ENCODE results near the gene SERGEF.

Gene SERGEF

DNA sequence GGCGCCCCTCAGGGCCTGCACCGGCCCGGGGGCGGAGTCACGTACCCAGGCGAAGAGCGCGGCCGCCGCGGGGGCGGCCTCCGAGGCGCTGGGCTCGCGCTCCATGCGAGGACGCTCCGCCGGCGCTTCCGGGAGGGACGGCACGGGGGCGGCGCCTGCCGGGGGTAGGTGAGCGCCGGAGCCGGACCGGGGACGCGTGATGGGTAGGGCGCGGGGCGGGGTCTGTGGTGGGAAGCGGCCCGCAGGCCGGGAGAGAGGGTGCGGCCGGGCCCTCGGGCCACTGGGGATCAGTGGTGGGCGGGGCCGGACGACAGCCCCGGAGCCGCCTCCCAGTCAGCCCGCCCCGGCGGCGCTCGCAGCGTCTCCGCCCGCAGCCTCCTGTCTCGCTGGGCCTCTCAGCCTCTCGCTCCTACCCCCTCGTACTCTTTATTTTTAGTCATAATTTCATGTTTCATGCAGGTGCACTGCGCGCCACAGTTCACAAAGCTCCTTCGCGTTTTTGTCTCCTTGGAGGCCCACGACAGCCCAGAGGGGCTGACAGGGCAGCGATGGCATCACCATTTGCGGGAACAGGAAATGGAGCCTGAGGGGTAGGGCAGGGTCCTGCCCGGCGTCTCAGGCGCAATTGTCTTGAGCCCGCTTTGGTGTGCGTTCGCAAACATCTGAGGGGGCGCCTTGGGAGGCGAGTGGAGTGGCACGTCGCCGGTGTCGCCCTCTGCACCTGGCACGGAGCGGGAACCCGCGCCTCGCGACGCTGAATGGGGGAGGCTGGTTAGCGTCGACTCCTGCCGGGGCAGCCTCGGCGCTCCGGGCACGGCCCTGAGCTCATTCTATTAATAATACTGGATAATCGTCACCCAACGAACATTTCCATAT is at the start of gene SERGEF:
SERGEF (minus strand) TSS at position 142 of the 876 bp plus-strand sequence; CDS start at position 105, 37 bp downstream.
- peak; percentile 64 for DNase-seq

DNA sequence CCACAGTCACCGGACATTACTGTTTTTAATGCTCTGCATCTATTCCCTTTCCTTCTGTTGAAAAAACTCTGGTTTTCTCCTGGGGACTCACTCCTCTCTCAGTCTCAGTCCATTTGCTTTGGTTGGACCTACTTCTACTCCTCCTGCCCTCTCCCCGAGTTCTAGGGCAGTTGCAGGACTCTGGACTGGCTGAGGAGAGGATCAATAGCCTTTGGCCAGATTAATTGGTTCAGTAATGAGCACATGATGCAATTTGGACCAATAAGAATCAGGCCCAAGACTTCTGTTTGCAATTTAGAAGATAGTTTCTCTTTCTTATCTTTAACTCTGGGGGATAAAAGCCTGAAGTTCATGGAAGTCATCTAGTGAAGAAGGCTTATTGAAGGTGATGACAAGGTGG is 48.5 kb upstream of the SERGEF start:
- no peak for DNase-seq

DNA sequence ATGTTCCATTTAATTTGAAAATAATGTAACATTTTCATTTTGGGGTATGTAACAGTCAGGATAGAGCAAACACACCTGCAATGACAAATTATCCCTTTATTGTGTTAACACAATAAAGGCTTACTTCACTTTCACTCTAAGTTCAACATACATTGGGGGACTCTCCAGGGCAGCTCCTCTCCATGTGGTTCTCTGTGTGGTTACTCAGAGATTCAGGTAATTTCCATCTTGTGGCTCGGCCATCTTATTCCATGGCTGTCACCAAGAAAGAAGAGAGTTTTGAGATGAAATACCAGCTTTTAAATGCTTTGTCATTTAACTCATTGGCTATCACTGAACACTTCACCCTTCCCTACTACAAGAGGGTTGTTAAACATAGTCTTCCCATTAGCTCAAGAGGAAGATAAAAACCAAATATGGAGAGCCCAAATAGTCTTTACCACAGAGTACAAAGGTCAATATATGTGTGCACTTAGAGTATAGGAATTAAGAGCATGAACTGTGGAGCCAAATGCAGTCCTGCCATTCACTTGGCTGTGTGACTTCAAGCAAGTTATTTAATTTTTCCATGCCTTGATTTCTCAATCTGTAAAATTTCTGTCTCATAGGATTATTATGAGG is 43.8 kb upstream of the SERGEF start:
- DNase-seq: no peak

DNA sequence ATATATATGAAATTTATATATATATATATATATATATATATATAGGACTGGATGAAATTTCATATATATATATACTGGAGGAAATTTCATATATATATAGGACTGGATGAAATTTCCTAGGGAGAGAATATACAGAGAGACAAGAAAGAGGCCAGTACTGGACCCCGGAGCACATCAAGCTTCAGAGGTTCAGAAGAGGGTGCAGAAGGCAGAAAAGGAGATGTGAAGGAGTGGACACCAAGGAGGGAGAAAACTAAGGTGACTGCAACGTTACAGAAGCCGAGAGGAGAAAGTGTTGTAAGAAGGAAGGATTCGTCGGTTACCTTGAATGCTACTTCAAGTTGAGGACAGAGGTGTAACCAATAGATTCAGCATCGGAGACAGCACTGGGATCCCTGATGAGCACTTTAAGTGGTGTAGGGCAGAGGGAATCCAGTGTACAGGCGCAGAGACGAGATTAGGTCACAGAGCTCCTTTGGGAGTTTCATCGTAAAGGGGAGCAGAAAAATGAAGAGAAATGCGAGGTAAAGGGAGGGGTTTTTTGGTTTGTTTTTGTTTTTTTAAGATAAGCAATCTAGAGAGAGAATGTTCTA is 41.8 kb upstream of the SERGEF start:
- no peak for DNase-seq

DNA sequence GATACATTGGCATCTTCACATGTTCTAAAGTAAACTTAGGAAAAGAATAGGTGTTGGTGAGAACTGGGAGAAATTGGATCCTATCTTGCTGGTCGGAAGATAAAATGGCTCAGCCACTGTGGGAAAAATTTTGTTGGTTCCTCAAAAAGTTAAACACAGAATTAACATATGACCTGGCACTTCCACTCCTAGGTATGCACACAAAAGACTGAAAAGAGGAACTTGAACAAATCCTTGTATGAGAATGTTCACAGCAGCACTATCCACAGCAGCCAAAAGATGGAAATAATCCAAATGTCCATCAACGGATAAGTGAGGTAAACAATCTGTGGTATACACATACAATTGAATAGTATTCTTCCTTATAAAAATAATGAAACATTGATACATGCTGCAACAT is 38.0 kb upstream of the SERGEF start:
- DNase-seq: no peak

DNA sequence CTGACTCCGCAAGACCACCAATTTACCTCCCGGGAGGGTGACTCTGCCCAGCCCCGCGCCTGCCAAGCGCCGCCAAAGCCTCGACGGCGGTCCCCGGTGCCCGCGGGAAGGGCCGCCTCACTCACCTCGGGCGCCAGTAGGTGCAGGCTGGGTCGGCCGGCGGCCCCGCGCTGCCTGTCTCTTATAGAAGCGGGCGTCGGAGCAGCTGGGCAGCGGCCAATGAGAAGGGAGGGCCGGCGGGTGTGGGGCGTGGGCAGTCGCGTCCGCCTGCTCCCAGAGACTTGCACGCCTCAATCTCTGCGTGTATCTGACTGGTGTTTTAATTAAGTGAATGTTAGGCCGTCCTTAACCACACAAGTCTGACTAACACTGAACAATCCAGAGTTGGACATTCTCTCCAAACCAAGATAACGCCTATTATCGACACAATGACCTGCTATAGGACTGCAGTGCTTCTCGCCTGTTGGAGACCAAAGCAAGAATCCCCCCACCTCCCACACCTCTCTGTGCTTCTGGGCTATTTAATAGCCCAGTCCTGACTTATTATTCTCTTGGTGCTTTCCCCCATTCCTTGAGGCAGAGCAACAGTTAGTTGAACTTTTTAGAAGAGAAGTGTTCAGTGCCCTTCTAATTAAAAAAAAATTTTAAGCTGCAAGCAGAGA is 33.4 kb upstream of the SERGEF start, which contains the start of gene TPH1:
TPH1 (minus strand) TSS at position 154 of the 662 bp plus-strand sequence. CDS start 5,507 bp downstream, outside the sequence.
- no peak for DNase-seq

DNA sequence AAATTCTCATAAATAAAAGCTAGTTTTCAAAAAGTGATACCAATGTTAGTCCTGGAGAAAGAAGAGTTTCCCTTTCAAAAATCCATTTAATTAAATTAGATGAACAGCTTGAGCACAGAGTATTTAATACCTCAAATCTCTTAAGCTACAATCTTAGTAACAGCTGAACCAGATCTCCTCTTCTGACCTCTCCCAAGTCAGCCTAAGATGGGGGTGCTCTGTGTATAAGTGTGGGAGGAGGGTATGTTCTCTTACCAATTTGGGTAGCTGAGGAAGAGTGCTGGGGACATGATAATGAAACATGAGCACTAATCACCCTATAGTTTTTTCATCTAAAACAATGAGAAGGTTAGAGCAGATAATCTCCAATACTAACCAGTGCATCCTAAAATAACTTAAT is 23.6 kb upstream of the SERGEF start:
- no peak for DNase-seq

DNA sequence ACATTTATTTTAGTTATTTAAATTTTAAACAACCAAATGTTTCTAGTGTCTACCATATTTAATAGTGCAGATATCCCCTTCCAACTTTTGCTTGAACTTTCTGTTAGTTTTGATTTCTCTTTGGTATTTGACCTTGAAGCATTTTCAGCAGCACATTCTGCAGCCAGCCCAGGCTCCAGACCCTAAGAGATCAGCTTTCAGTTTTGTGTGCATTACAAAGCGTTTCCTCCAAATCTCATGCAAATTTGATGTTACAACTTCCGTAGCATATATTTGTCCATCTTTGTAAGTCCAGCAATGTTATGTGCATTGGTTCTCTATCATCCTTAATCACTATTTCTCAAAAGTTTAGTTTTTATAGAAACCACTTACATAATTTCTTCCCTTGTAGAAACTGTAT is 14.6 kb upstream of the SERGEF start:
- DNase-seq: no peak

DNA sequence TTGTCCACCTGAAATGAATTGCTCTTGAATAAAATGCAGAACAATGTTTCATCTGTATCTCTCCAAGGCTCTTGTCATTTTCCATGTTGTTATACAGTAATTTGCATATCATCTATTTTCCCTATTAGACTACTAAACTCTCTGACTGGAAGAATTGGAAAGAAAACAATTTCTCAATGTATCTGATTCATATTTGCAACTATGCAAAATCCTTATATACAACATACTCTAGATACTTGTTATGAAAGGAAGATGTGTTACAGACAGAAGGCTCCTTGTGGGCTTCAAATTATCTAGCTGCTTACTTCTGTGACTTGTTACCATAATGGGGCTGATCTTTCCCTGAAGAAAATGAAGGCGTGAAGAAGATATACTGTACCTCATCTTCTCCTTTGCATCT is 9.6 kb upstream of the SERGEF start:
- no peak for DNase-seq

DNA sequence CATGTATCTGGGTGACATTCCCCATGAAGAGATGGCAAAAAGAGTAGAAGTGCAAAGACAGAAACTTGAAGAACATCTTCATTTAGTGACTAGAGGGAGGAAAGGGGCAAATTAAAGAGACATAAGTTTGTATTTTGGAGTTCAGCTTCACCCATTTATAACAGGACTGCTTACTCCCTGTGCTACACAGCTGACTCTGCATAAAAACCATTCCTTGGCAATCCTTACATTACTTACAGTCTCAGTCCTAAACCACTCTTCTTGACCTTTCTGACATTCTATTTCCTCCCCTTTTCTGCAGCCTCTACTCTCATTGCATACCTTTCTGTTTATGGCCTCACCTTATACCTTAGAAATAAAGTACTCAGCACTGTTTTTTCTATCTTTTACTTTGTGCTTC is 6.8 kb upstream of the SERGEF start:
- DNase-seq: no peak

DNA sequence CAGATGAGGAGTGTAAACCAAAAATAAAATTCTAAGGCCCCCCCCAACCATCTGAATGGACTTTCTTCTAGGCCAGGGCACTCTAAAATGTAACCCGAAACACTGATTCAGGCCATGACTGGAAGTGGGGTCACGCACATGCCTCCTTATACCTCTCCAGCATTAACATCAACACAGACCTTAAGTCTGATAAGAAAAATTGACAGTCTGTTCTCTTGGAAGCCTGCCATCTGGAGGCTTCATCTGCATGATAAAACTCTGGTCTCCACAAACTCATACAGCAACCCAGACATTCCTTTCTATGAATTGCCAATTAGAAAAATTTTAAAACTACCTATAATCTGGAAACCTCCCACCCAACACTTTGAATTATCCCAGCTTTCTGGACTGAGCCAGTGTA is 3.9 kb upstream of the SERGEF start:
- no peak for DNase-seq

DNA sequence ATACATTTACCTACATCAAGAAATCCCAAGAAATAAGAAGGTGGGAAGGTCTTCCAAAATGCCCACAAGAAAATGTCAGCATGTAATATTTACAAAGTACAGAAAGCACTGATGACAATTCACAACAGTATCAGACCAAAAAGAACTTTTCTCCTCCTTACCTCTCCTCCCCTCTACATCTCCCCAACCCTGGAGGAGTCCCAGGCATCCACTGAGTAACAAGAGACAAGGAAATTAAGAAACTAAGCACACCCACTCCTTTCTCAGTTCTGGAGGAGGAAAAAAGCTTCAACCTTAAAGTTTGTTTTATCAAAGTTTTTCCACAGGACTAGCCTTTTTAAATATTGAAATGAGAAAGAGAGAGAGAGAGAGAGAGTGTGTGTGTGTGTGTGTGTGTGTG is 2.0 kb upstream of the SERGEF start:
- no peak for DNase-seq

DNA sequence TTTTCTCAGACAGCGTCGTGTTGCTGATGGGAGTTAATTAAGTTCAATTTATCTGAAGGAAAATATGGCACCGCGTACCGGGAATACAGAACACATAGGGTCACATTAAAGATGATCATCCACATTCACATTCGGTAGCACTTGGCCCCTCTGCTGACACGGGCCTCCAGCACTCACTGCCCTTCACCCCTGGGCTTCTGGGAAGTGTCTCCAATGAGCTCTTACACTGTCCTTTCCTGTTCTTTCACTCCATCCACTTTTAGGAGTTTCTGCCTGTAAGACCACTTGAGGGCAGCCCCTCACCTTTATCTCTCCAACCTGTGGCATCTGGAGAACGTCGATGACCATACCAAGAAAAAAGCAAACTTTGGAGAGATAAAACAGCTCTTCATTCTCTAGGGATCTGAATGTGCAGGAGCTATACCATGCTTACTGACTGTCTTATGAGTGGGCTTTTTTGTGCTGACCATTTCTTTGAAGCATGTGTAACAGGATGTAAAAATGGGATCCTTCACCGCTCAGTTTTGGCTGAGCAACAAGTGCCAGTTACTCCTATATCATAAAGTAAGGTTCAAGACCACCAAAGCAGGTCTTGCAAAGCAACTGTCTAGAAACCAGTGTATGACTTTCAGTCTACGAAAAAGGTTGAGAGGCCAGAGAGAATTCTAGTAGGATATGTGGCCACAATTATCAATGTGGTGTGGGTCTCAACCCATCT is 1.1 kb upstream of the SERGEF start:
- no peak for DNase-seq

DNA sequence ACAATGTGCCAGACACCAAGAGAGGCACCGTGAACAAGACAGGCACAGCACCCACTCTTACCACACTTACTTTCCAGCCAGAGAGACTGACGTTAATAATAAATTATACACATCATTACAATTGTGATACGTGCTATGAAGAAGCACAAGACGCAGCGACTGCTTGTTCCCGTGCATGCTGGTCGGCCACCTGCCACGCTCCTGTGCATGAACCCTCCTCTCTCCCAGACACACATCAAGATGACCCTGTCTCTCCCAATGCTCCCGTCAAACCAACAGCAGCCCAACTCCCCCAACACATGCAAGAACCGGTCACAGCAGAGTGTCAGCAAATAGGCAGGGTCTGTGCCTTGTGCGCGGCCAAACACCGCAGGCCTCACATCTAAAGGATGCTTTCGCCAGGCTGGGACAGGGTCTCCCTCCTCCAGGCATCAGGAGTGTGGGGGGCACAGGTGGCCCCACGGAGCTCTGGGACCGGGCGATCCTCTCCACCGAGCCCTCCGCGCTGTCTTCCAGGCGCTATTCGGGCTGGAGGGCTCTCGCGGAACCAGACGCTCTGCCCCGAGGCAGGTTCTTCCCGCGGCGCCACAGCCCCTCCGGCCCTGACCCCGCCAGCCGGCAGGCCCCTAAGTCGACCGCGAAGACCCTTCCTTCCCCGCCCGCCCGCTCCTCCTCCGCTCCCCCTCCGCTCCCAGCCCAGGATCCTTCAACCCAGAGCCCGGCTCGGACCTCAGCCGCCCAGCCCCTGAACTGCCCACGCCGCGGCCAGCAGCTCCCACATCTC is 533 bp downstream of the SERGEF start:
- no peak for DNase-seq

DNA sequence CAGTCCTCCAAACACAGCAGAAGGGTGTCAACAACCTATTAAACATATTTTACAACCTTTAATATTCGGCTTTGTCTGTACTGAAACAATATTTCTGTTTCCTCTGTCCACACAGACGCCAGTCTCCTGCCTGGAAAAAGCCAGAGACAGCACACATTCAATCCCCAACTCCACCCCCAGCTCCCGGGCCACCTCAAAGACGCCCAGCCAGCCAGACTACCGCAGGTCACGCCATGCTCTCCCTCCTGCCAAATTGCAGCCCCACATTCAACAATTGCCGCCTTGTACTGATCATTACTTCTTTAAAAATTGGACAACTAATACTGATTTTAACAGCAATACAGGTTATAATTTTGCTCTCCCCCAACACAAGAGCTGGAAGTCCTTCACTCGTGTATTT is 1.2 kb downstream of the SERGEF start:
- no peak for DNase-seq

DNA sequence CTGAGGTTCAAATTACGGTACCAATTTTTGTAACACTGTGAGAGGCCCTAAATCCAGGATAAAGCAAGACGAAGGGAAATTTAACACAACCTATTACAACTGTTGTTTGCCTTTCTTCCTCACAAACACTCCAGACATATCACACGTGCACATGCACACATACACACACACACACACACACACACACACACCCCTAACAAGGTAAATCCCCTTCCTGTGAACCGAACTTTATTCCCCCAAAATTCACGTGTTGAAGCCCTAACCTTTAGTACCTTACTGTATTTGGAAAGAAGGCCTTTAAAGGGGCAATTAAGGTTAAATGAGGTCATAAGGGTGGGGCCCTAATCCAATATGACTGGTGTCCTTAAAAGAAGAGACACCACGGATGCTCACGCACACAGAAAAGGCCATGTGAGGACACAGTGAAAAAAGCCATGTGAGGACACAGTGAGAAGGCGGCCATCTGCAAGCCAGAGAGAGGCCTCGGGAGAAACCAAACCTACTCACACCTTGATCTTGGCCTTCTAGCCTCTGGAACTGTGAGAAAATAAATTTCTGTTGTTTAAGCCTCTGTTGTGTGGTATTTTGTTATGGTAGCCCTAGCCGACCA is 1.8 kb downstream of the SERGEF start:
- DNase-seq: no peak

DNA sequence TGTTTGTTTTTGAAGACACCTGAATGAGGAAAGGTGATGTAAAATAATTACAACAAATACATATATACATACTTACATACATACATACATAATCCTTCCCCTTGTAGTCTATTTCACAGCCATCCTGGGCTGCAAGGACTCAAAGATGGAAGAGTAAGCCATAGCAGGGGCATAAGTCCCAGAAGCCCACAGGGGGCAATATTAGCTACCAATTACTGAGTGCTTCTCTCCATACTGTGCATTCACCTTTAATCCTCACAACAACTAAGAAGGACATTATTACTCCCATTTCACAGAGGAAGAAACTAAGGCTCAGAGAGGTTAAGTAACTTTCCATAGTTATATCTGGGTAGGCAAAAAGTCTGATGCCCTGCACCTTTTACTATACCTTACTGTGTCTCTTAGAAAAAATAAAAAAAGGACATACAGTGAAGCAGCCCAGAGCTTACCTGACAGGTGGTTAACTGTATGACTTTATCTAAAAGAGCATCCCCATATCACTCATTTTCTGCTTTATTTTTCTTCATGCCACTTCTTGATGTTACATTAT is 2.7 kb downstream of the SERGEF start:
- no peak for DNase-seq

DNA sequence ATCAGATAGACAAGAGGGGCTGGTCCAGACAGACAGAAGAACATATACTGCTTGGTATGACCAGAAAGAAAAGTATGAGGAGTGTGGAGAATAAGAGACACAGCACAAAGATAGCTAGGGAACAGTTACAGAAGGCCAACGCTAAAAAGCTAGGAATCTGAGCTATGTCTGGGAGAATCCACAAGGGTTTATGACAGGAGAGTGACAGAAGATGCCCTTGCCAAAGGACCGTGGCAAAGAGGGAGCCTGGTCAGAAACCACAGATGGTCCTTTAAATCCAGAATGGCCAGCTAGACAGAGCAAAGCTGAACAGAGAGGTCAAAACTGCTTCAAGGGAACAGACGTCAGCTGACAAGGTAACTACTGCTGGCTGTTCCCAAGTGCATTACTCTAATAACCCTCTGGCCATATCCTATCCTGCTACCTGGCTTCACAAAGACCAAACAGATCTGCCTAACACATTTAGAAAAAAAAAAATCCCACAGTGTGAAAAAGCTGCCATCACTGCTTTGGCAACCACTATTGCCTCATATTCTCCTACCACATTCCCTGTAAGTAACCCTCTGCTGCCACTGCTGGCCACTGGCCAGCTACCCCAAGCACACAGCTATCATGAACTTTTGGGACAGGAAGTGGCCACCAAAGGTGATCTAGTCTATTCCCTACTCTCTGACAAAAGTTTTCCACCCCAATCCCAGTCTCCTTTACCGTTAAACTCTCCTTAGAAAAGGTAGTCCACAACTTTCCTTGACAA is 7.3 kb downstream of the SERGEF start:
- no peak for DNase-seq

DNA sequence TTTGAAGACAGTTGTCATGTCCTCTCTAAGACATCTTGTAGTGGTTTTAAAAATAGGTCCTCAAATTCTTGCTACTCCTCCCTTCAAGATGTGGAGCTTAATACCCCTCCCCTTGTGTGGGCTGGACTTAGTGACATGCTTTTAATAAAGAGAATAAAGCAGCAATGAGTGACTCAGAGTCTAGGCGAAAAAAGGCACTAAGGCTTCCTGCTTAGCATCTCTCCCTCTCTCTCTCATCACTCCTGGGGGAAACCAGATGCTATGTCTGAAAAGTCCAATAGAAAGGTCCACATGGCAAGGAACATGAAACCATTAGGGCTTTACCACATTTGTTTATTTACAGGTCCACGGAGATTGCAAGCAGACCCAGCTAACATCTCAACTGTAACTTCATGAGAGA is 11.7 kb downstream of the SERGEF start:
- no peak for DNase-seq

DNA sequence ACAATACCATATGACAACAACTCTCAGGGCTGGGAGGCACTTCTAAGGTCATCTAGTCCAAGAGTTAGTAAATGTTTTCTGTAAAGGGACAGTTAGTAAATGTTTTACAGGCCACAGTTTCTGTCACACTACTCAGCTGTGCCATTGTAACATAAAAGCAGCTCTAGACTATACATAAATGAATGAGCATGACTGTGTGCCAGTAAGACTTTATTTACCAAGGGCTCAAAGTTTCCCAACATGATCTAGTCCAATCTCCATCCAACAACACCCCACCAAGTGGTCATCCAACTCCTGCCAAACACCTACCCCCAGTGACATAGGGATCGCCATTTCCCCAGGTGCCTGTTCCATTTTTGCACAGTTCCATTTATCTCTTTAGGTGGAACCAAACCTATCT is 12.1 kb downstream of the SERGEF start:
- no peak for DNase-seq

All from NCI-H1694 (cell line).